Stimulated activated CD8-positive, alpha-beta memory T cell treated with anti-CD3 and anti-CD28 coated beads, Interleukin-12 subunit alpha, Interleukin-12 subunit beta, amount 100 ng/mL, for 1 hour (primary cell): ENCODE data around the gene FLRT2.

Experiments
- DNase-seq: peaks from one replicate; pipeline ENCODE4 v3.0.0-alpha.2; 2020; ENCODE audit warnings: low read depth

Gene FLRT2

GRCh38 chr14:85530626-85531025 is 682 bp downstream of the FLRT2 start:
- DNase-seq = no peak

GRCh38 chr14:85531141-85531586 is 1.2 kb downstream of the FLRT2 start:
- DNase-seq = no peak

GRCh38 chr14:85531587-85532373 is 1.8 kb downstream of the FLRT2 start:
- DNase-seq = no peak

- DNase-seq = no peak
Observed at GRCh38 chr14:85532374-85533022, 2.6 kb downstream of the FLRT2 start.

- DNase-seq = no peak
Observed at GRCh38 chr14:85533023-85533860, 3.3 kb downstream of the FLRT2 start.

- no peak for DNase-seq
Observed at GRCh38 chr14:85533861-85534291, 3.9 kb downstream of the FLRT2 start.

GRCh38 chr14:85534458-85535293 is 4.7 kb downstream of the FLRT2 start:
- DNase-seq = no peak

GRCh38 chr14:85535321-85535720 is 5.4 kb downstream of the FLRT2 start:
- no peak for DNase-seq

GRCh38 chr14:85535991-85536832 is 6.3 kb downstream of the FLRT2 start:
- DNase-seq = no peak

- no peak for DNase-seq
Observed at GRCh38 chr14:85536833-85537190, 6.9 kb downstream of the FLRT2 start.

- no peak for DNase-seq
Observed at GRCh38 chr14:85537526-85537925, 7.6 kb downstream of the FLRT2 start.

- DNase-seq = no peak
Observed at GRCh38 chr14:85538636-85539035, 8.7 kb downstream of the FLRT2 start.

- no peak for DNase-seq
Observed at GRCh38 chr14:85539510-85539909, 9.6 kb downstream of the FLRT2 start.

- DNase-seq = no peak
Observed at GRCh38 chr14:85542623-85543022, 12.7 kb downstream of the FLRT2 start.

- DNase-seq = no peak
Observed at GRCh38 chr14:85545738-85546137, 15.8 kb downstream of the FLRT2 start.

- DNase-seq = no peak
Observed at GRCh38 chr14:85546390-85546789, 16.4 kb downstream of the FLRT2 start.

GRCh38 chr14:85549697-85550096 is 19.8 kb downstream of the FLRT2 start:
- no peak for DNase-seq

- no peak for DNase-seq
Observed at GRCh38 chr14:85554106-85554505, 24.2 kb downstream of the FLRT2 start.

- no peak for DNase-seq
Observed at GRCh38 chr14:85556267-85556666, 26.3 kb downstream of the FLRT2 start.

- no peak for DNase-seq
Observed at GRCh38 chr14:85558505-85558904, 28.6 kb downstream of the FLRT2 start.

GRCh38 chr14:85562630-85563029 is 32.7 kb downstream of the FLRT2 start:
- no peak for DNase-seq
